ENCODE data around the gene SPACA4.

DNA sequence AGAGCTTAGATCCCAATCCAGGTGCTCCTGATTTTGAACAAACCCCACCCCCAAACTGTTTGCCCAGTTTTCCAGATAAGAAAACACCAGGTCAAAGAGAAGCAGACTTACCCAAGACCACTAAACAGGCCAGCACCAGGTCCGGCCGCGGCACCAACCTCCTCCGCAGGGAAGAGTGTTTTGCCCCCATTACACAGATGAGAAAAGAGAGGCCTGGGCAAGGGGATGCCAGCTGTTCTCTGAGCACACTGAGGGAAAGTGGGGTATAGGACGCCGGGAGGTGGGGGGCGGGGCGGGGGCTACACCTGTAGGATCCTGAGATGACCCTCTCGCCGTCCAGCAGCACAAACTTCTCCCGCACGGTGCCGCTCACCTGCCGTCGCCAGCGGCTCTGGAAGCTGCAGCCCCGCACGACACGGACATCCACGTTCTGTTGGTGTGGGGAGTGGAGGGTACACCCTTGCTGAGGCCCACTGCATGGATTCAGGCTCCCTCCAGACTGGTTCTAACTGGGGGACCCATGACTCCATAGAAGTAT lies 3.1 kb downstream of the SPACA4 start:
- TF ChIP-seq POLR2A (IDR thresholded peaks at IDR 0.05) (no peak), CTCF (IDR thresholded peaks at IDR 0.05) (no peak)

Measured in body of pancreas (tissue), 4 donors.